K562 (cell line): ENCODE measurements around the gene EME2. TPM values are rescaled to one million over a fixed set of nuclear protein-coding genes. Genes with fewer than 3 reads are reported as not detected.

Experiments used
- ATAC-seq: fragments of 200-7000 bp; cut with Tn5 transposase; 3 replicates; pipeline ENCODE4 v1.9.1; 2020; ENCODE audit warnings: moderate library complexity
- BruUV-seq: library from RNA; stranded (reverse); fragments of 400-500 nt; replicated peaks from 2 replicates; lab custom pipeline; 2021; lab: Mats Ljungman, UMichigan
- CTCF ChIA-PET: fragments of 300-600 bp; formaldehyde crosslinking; extraction: SDS; loops from one replicate; lab custom pipeline; 2021; ENCODE audit warnings: low intra/inter-chr PET ratio; lab: Yijun Ruan, JAX
- POLR2A ChIA-PET: fragments of 300-600, 350-650 bp; sonication (Branson Sonifier 250); formaldehyde crosslinking; extraction: SDS; loops from one replicate; lab custom pipeline; 2021; ENCODE audit warnings: antibody characterized with exemption, inconsistent platforms; lab: Yijun Ruan, JAX
- DNase-seq, 4 experiments: peaks; one replicate each; pipeline versions ENCODE4 v3.0.0 to v3.0.0-alpha.2; 2011 to 2018; ENCODE audit warnings: low spot score in 3 of 4, mixed read lengths in 3 of 4; ENCODE audit errors: extremely low read depth in 1 of 4
- FAIRE-seq: peaks from 2 replicates; lab custom pipeline; 2011; peaks lifted over from hg19 to GRCh38; lab: Jason Lieb, UNC
- H2AFZ ChIP-seq: 2 replicates; pipeline ENCODE4 v1.6.0; 2011; ENCODE audit warnings: low read depth, low read length, control low read depth, inconsistent platforms
- H3K27ac ChIP-seq: fragments of 200-600 bp; 3 replicates; pipeline ENCODE4 v1.8.0; 2011; ENCODE audit warnings: low read depth, mild to moderate bottlenecking, control low read depth, inconsistent platforms, low read length, moderate library complexity, mixed read lengths; ENCODE audit errors: extremely low read depth
- H3K27me3 ChIP-seq, 2 experiments: fragments of 300-600 bp in 1 of 2; 2 replicates in 1 of 2; 3 replicates in 1 of 2; pipeline versions ENCODE4 v1.6.0 to v1.8.0; 2011; ENCODE audit warnings: inconsistent platforms in 2 of 2, low read length in 2 of 2, mild to moderate bottlenecking in 1 of 2, mixed read lengths in 1 of 2, moderate library complexity in 1 of 2; ENCODE audit not compliant: control insufficient read depth in 2 of 2, insufficient read depth in 2 of 2
- H3K36me3 ChIP-seq: fragments of 300-600 bp; 3 replicates; pipeline ENCODE4 v1.8.0; 2011; ENCODE audit warnings: mild to moderate bottlenecking, low read length, inconsistent platforms; ENCODE audit not compliant: control insufficient read depth, insufficient read depth
- H3K4me1 ChIP-seq, 2 experiments: fragments of 200-600 bp in 1 of 2; replicated peaks in 1 of 2; 2 replicates in 1 of 2; 3 replicates in 1 of 2; pipeline versions ENCODE4 v1.5.1 to v1.8.0; 2011; ENCODE audit warnings: inconsistent platforms in 2 of 2, low read length in 2 of 2, mild to moderate bottlenecking in 1 of 2, mixed read lengths in 1 of 2, moderate library complexity in 1 of 2; ENCODE audit not compliant: control insufficient read depth in 2 of 2, insufficient read depth in 2 of 2
- H3K4me2 ChIP-seq: 2 replicates; pipeline ENCODE4 v1.6.1; 2011; ENCODE audit warnings: low read length, control low read depth, inconsistent platforms, mixed read lengths; ENCODE audit not compliant: insufficient read depth
- H3K4me3 ChIP-seq: fragments of 200-600 bp; sonication (generic), shearing (Covaris generic); 2 replicates; pipeline ENCODE4 v1.5.1; 2016; ENCODE audit warnings: control low read depth, inconsistent platforms
- H3K79me2 ChIP-seq: fragments of 200-600 bp; 3 replicates; pipeline ENCODE4 v1.8.0; 2011; ENCODE audit warnings: low read length, inconsistent platforms; ENCODE audit not compliant: control insufficient read depth, insufficient read depth
- H3K9ac ChIP-seq, 2 experiments: 2 replicates each; pipeline versions ENCODE4 v1.6.0 to v1.6.1; 2011; ENCODE audit warnings: low read depth in 2 of 2, low read length in 2 of 2, control low read depth in 1 of 2, inconsistent platforms in 1 of 2, mild to moderate bottlenecking in 1 of 2, mixed read lengths in 1 of 2; ENCODE audit not compliant: insufficient read depth in 1 of 2
- H3K9me1 ChIP-seq: one replicate; pipeline ENCODE4 v1.6.0; 2011; ENCODE audit warnings: inconsistent platforms, mild to moderate bottlenecking, low read length, moderate library complexity; ENCODE audit not compliant: control insufficient read depth, insufficient read depth
- H3K9me3 ChIP-seq: replicated peaks from 2 replicates; pipeline ENCODE4 v1.5.1; 2011; ENCODE audit warnings: low read depth, low read length, inconsistent platforms; ENCODE audit not compliant: control insufficient read depth, insufficient read depth
- H4K20me1 ChIP-seq: replicated peaks from 2 replicates; pipeline ENCODE4 v1.6.1; 2011; ENCODE audit warnings: low read length, inconsistent platforms, mixed read lengths; ENCODE audit not compliant: control insufficient read depth, insufficient read depth
- POLR2H ChIP-seq: IDR thresholded peaks from 2 replicates; pipeline ENCODE4 v1.6.1; 2016; ENCODE audit warnings: missing genetic modification characterization, low read depth, mild to moderate bottlenecking, control low read depth, missing compliant biosample characterization, moderate library complexity
- ZBTB33 ChIP-seq: sonication (generic); formaldehyde crosslinking; IDR thresholded peaks from 2 replicates; pipeline ENCODE4 v1.8.1; 2023; ENCODE audit warnings: mild to moderate bottlenecking, missing genetic modification reagents
- ZNF740 ChIP-seq, 3 experiments: fragments of 200-800 bp in 1 of 3; sonication (Bioruptor generic) in 1 of 3; sonication (generic) in 1 of 3; formaldehyde crosslinking in 1 of 3; IDR thresholded peaks; 2 replicates each; pipeline versions ENCODE4 v1.6.1 to v1.8.0; 2016 to 2022; ENCODE audit warnings: mild to moderate bottlenecking in 2 of 3, missing compliant biosample characterization in 2 of 3, missing genetic modification characterization in 2 of 3, missing genetic modification reagents in 1 of 3
- WGBS: fragments of 100-300 bp; shearing (Covaris generic); methylation state at CpG from one replicate; pipeline ENCODE4 v1.1.6; 2016; ENCODE audit warnings: low coverage, mixed read lengths; ENCODE audit not compliant: insufficient coverage; ENCODE audit errors: missing lambda C conversion rate; 5-methylcytosine and 5-hydroxymethylcytosine counted together
- in situ Hi-C: fragments of 300-500 bp; cut with MboI; formaldehyde crosslinking; loops from 4 replicates; pipeline ENCODE4 v1.15.0; 2018; ENCODE audit warnings: inconsistent platforms, mixed read lengths
- intact Hi-C: fragments of 100-400 bp; cut with micrococcal nuclease; formaldehyde crosslinking; loops from 2 replicates; pipeline ENCODE4 v1.14.2; 2022
- polyA plus RNA-seq, 8 experiments: library from polyadenylated mRNA; depleted of rRNA in 4 of 8; stranded (reverse) in 5 of 8; unstranded in 3 of 8; fragments of >200 nt; fragmentation: Nextera tagmentation in 2 of 8; fragmentation: Illumina TruSeq in 1 of 8; extraction: Ambion mirVana in 2 of 8; extraction: Trizol in 1 of 8; gene quantifications; 2 replicates each; pipeline versions ENCODE4 v1.2.1 to v1.2.3, GENCODE V29; 2011 to 2014; ENCODE audit warnings: inconsistent platforms in 1 of 8, missing spikeins in 1 of 8
- total RNA-seq, 7 experiments: library from RNA; depleted of rRNA in 6 of 7; stranded (reverse); fragments of >200 nt in 6 of 7; fragmentation: Illumina TruSeq in 2 of 7; extraction: Trizol in 2 of 7; gene quantifications; 2 replicates each; pipeline versions ENCODE4 v1.2.1 to v1.2.3, GENCODE V29; 2011 to 2021; ENCODE audit warnings: low replicate concordance in 1 of 7

The EME2 gene
- total and polyA plus RNA-seq, 9 of the 15 experiments (the other 6 are each of a cell fraction or from before 2014, with no cell fraction given), result 0.35 to 19.9 (median 3.5) TPM

- intact Hi-C loops (no loop called here), in situ Hi-C loops (no loop called here)
- POLR2A ChIA-PET, result interaction anchor here (0.6 to 1.2 kb wide), 2 partner anchors 24 to 161 kb away, joined by 3 to 4 read pairs; no protein-coding TSS in a partner anchor
- H3K36me3 ChIP-seq, result peaks cover 42% of the 10 kb centered on the region; the same call in 1 of the 3 replicates
- no peak for ATAC-seq
- BruUV-seq, result TSS peak; percentile 35
- no peaks in the 10 kb centered on the region for H4K20me1 ChIP-seq
- H3K9me3 ChIP-seq, result no peaks in the 10 kb centered on the region
- no peaks in the 10 kb centered on the region; a peak in 1 of 5 replicates for H3K27me3 ChIP-seq
- 86% methylated on average over 20 of the region's 25 CpGs for WGBS
- no peak for TF ChIP-seq POLR2H
- H3K9me1 ChIP-seq, result peaks cover 3% of the 10 kb centered on the region
- DNase-seq, result no peak
- FAIRE-seq, result no peak
- CTCF ChIA-PET, result no interaction called here
- no peak overlapping the region for H3K27ac ChIP-seq
- H3K9ac ChIP-seq, result no peak overlapping the region; a peak in 1 of 4 replicates
- no peak overlapping the region for H3K4me2 ChIP-seq
- no peak overlapping the region for H2AFZ ChIP-seq
- no peaks in the 10 kb centered on the region for H3K79me2 ChIP-seq
- peaks cover 0 to 30% of the 10 kb centered on the region in 2 experiments; a peak in 2 of 5 replicates for H3K4me1 ChIP-seq
- no peak overlapping the region for H3K4me3 ChIP-seq
These were observed 27.3 kb upstream of the EME2 start for GRCh38 chr16:1745181-1745899.

- TF ChIP-seq ZNF740 (CRISPR knock-in tag; IDR thresholded peaks at IDR 0.05) (no peak), ZNF740 (tag; IDR thresholded peaks at IDR 0.05) (no peak), ZBTB33 (CRISPR knock-in tag) (0 out of 2 replicates have a peak, but pooled peaks have one; percentile 25)
- peaks cover 3% of the 10 kb centered on the region for H3K9me1 ChIP-seq
- no peak overlapping the region for H3K4me2 ChIP-seq
- ChIA-PET POLR2A (interaction anchor here (0.6 to 1.2 kb wide), 3 partner anchors 23 to 161 kb away, joined by 3 to 4 read pairs (median 3); no protein-coding TSS in a partner anchor), CTCF (no interaction called here)
- DNase-seq, result no peak
- H3K27ac ChIP-seq, result no peak overlapping the region
- in situ Hi-C loops (no loop called here), intact Hi-C loops (no loop called here)
- H3K4me1 ChIP-seq, result peaks cover 0 to 22% of the 10 kb centered on the region in 2 experiments; a peak in 1 of 5 replicates
- H3K9me3 ChIP-seq, result no peaks in the 10 kb centered on the region
- H3K36me3 ChIP-seq, result peaks cover 38% of the 10 kb centered on the region; the same call in 1 of the 3 replicates
- ATAC-seq, result no peak
- BruUV-seq, result no TSS peak
- no peaks in the 10 kb centered on the region for H3K27me3 ChIP-seq
- H3K4me3 ChIP-seq, result no peak overlapping the region
- H4K20me1 ChIP-seq, result no peaks in the 10 kb centered on the region
- H3K79me2 ChIP-seq, result no peaks in the 10 kb centered on the region
- no peak overlapping the region; a peak in 1 of 4 replicates for H3K9ac ChIP-seq
- no peak overlapping the region for H2AFZ ChIP-seq
- 93% methylated on average over 28 of the region's 29 CpGs for WGBS
- no peak for FAIRE-seq
These were observed 26.5 kb upstream of the EME2 start for GRCh38 chr16:1745900-1746692.
